Measurements from ENCODE around the gene CHST9.
A peak's percentile ranks its signal among the peaks of the same experiment; 100 is the strongest.

Gene CHST9

GRCh38 chr18:26925313-26925712, 259.8 kb downstream of the CHST9 start:
- DNase-seq, result no peak

- DNase-seq, result no peak
These were observed 262.8 kb downstream of the CHST9 start for GRCh38 chr18:26922313-26922712.

GRCh38 chr18:26920644-26921043, 264.5 kb downstream of the CHST9 start:
- no peak for DNase-seq

GRCh38 chr18:26919627-26920026, 265.5 kb downstream of the CHST9 start:
- no peak for DNase-seq

GRCh38 chr18:26919201-26919600, 265.9 kb downstream of the CHST9 start:
- no peak for DNase-seq

GRCh38 chr18:26911840-26912239, 273.3 kb downstream of the CHST9 start:
- DNase-seq, result no peak

GRCh38 chr18:26909599-26910290, 275.4 kb downstream of the CHST9 start:
- no peak for DNase-seq

GRCh38 chr18:26908906-26909305, 276.2 kb downstream of the CHST9 start:
- no peak for DNase-seq

GRCh38 chr18:26902291-26902690, 282.8 kb downstream of the CHST9 start:
- DNase-seq, result no peak

- no peak for DNase-seq
These were observed 284.1 kb downstream of the CHST9 start for GRCh38 chr18:26901020-26901419.

- no peak for DNase-seq
These were observed 290.7 kb downstream of the CHST9 start for GRCh38 chr18:26894426-26894825.

GRCh38 chr18:26893996-26894395, 291.1 kb downstream of the CHST9 start:
- DNase-seq, result peak; percentile 67

- DNase-seq, result no peak
These were observed 296.8 kb downstream of the CHST9 start for GRCh38 chr18:26888259-26888658.

GRCh38 chr18:26875040-26875654, 310.0 kb downstream of the CHST9 start:
- DNase-seq, result no peak

GRCh38 chr18:26874283-26874682, 310.8 kb downstream of the CHST9 start:
- no peak for DNase-seq

- no peak for DNase-seq
These were observed 315.5 kb downstream of the CHST9 start for GRCh38 chr18:26869640-26870039.

GRCh38 chr18:26868968-26869586, 316.0 kb downstream of the CHST9 start:
- no peak for DNase-seq

GRCh38 chr18:26867471-26867870, 317.6 kb downstream of the CHST9 start:
- DNase-seq, result no peak

GRCh38 chr18:26865557-26865956, 319.6 kb downstream of the CHST9 start, which contains the start of gene AQP4:
Gene AQP4, minus strand, starts transcription at chr18:26865707. Its CDS starts 18 bp downstream, at chr18:26865689.
- DNase-seq, result peak; percentile 36

- DNase-seq, result no peak
These were observed 320.4 kb downstream of the CHST9 start for GRCh38 chr18:26864658-26865057.

- DNase-seq, result no peak
These were observed 321.1 kb downstream of the CHST9 start for GRCh38 chr18:26863921-26864497.

- DNase-seq, result peak; percentile 64
These were observed 321.8 kb downstream of the CHST9 start for GRCh38 chr18:26863122-26863879.

GRCh38 chr18:26862084-26862483, 323.0 kb downstream of the CHST9 start:
- DNase-seq, result no peak

Data from femur (tissue), 1 donor.